ENCODE measurements around the gene DNAJC16.

GRCh38 chr1:15524021-15524282 lies 2.7 kb upstream of the DNAJC16 start, which contains the start of gene CASP9:
- TF ChIP-seq POLR2AphosphoS5 (IDR thresholded peaks at IDR 0.05; ENCODE audit: low read depth, low read length) (peak; percentile 64), POLR2A (IDR thresholded peaks at IDR 0.05; ENCODE audit: low read depth, low read length) (peak; percentile 80)

Measured in GM12892 (cell line).